GM10248 (cell line): ENCODE results near the gene SRRD.

Experiments used
- CTCF ChIA-PET: fragments of 300-600 bp; sonication (Branson Sonifier 250); formaldehyde crosslinking; extraction: SDS; loops from one replicate; lab custom pipeline; 2021; ENCODE audit warnings: antibody characterized with exemption; lab: Yijun Ruan, JAX
- POLR2A ChIA-PET: fragments of 350-650 bp; sonication (Branson Sonifier 250); formaldehyde crosslinking; extraction: SDS; loops from one replicate; lab custom pipeline; 2020; ENCODE audit warnings: antibody characterized with exemption; lab: Yijun Ruan, JAX
- DNase-seq: peaks from one replicate; pipeline ENCODE4 v3.0.0; 2012; ENCODE audit errors: extremely low spot score
- CTCF ChIP-seq: IDR thresholded peaks from 2 replicates; pipeline ENCODE4 v1.5.1; 2012; ENCODE audit warnings: mild to moderate bottlenecking, low read depth; ENCODE audit errors: extremely low read depth, missing control alignments, control extremely low read depth

Gene SRRD

GRCh38 chr22:26439559-26439958 is 44.1 kb upstream of the SRRD start:
- CTCF ChIA-PET = interaction anchor here (0.9 to 1.3 kb wide), 3 partner anchors 8 to 75 kb away, joined by 3 to 4 read pairs (median 3); no protein-coding TSS in a partner anchor
- no peak for DNase-seq
- no peak for TF ChIP-seq CTCF
- POLR2A ChIA-PET = no interaction called here

- DNase-seq = no peak
- ChIA-PET POLR2A (no interaction called here), CTCF (interaction anchor here (1.0 to 1.3 kb wide), 2 partner anchors 18 to 78 kb away, joined by 3 to 5 read pairs; no protein-coding TSS in a partner anchor)
- TF ChIP-seq CTCF = no peak
These were observed 41.5 kb upstream of the SRRD start for GRCh38 chr22:26442086-26442756.

GRCh38 chr22:26443901-26444690 is 39.6 kb upstream of the SRRD start:
- CTCF ChIA-PET = interaction anchor here (1.6 kb wide), 1 partner anchor 16 kb away, joined by 4 read pairs; no protein-coding TSS in a partner anchor
- DNase-seq = no peak
- TF ChIP-seq CTCF = no peak
- POLR2A ChIA-PET = no interaction called here

GRCh38 chr22:26444777-26445176 is 38.9 kb upstream of the SRRD start:
- no peak for TF ChIP-seq CTCF
- CTCF ChIA-PET = interaction anchor here (1.6 kb wide), 1 partner anchor 15 kb away, joined by 4 read pairs; no protein-coding TSS in a partner anchor
- POLR2A ChIA-PET = no interaction called here
- no peak for DNase-seq

- POLR2A ChIA-PET = no interaction called here
- TF ChIP-seq CTCF = no peak
- CTCF ChIA-PET = interaction anchor here (1.2 kb wide), 1 partner anchor 16 kb away, joined by 7 read pairs; no protein-coding TSS in a partner anchor
- no peak for DNase-seq
These were observed 38.0 kb upstream of the SRRD start for GRCh38 chr22:26445577-26446275.
